NCI-H2227 (cell line): ENCODE data around the gene SLC17A7.

Experiments used
- DNase-seq: peaks from one replicate; lab custom pipeline; 2025; ENCODE audit not compliant: unreplicated experiment; lab: John Stamatoyannopoulos, UW

SLC17A7 gene

DNA sequence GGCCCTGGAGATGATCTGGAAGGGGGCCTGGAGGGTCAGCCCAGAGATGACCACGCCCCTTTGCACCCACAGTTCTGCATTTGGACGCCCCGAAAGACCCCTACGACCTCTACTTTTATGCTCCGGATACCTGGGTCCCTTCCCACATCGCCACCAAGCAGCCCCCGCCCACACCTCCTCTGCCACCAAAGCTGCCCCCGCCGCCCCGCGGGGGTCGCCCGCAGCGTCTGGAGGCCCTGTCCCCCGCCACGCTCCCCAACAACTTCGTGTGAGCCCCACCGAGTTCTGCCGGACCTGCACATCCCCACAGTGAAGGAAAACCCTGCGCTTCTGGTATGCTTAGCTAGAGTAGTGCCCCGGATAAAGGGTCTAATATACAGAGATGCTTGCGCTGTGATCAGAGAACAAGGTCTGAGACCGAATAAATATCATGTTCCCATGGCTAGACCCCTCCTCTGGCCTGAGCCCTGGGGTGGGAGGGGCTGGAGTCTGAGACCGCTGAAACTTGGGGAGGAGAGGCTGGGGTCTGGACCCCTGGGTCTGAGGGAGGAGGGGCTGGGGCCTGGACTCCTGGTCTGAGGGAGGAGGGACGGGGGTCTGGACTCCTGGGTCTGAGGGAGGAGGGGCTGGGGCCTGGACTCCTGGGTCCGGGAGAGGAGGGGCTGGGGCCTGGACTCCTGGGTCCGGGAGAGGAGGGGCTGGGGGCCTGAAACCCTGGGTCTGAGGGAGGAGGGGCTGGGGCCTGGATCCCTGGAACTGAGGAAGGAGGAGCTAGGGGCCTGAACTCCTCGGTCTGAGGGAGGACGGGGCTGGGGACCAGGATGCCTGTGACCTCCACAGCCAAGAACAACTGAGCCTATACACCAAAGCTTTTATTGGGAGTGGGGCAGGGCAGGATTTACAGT is 12.5 kb downstream of the SLC17A7 start:
- DNase-seq, result no peak

GRCh38 chr19:49427855-49428546 is 13.3 kb downstream of the SLC17A7 start:
- DNase-seq, result peak; percentile 46

GRCh38 chr19:49427339-49427738 is 14.0 kb downstream of the SLC17A7 start:
- DNase-seq, result no peak

DNA sequence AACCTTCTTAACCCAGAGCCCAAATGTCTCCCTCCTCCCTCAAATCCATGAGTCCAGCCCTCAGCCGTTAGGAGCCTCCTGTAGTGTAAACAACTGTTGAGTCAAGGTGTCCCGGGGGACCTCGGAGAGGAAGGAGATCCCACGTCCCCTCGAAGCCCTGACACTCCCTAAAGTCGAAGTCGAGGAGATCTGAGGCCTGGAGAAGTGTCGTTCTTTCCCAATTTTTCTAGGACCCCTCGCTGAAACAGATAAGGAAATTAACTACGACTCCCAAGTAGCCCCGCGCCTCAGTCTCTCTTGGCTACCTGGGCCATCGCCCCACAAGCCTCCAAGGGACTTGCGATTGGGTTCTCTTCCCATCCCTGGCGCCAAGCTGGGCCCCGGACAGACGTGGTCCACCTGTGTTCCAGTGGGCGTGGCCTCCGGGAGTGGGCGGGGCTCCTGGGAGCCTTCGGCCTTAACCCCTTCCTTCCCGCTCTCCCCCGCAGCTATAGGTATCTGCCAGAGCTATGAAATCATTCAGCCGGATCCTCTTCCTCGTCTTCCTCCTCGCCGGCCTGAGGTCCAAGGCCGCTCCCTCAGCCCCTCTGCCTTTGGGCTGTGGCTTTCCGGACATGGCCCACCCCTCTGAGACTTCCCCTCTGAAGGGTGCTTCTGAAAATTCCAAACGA is 15.3 kb downstream of the SLC17A7 start:
- no peak for DNase-seq

- no peak for DNase-seq
Measured at GRCh38 chr19:49425178-49425577, 16.1 kb downstream of the SLC17A7 start, which contains the start of gene GFY. GFY (plus strand) TSS chr19:49425388; CDS start chr19:49426431, 1,043 bp downstream.

DNA sequence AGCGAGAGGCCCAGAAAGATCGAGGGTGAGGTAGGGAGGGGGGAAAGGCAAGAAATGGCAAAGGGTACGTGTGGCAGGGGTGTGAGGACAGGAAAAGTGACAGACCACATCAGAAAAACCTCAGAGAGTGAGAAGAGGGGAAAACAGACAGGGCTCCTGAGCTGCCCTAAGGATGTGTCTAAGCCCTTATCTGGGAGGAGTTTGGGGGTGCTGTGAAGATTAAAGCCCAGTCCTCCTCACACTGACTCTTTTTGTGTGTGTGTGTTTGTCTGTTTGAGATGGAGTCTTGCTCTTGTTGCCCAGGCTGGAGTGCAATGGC is 17.4 kb downstream of the SLC17A7 start:
- DNase-seq, result no peak

DNA sequence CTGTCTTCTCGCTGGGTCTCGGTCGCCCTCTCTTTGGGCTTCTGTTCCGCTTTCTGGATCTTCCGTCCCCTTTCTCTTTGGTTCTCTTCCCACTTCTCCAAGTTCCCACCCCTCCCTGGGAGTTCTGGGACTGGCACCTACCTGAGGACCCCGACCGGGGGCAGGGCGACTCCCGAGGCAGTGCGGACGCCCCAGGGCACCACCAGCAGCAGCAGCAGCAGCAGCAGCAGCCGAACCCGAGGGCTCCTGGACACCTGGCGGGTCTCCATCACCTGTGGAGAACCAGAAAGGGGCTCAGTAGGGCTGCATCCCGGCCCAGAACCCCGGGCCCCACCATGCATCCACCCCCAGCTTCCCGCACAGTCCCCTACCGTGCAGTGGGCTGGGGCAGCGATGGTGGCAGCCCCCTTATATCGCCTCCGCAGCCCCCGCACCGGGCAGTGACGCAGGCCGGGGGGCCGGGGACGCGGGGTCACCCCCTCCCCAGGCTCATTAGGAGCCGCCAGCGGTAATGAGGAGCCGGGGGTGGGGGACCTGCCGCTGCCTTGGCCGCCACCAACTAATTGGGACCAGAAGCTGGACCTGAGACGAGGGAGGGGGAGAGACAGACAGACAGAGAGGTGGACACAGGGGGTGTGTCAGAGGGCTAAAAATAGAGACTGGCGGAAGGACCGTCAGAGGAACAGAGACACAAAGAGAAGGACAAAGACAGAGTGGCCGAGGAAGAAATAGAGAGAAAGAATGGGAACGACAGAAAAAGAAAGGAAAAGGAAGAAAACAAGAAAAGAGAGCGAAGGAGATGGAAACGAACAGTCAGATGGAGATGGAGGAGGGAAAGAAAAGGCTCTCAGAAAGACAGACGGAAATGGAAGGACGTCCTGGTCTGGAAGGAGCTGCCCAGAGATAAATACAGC is 18.0 kb downstream of the SLC17A7 start, which contains the start of gene PTH2:
TSS of gene PTH2 (minus strand) at position 371 of the 914 bp plus-strand sequence. CDS start at position 269, 102 bp downstream.
- DNase-seq, result no peak

DNA sequence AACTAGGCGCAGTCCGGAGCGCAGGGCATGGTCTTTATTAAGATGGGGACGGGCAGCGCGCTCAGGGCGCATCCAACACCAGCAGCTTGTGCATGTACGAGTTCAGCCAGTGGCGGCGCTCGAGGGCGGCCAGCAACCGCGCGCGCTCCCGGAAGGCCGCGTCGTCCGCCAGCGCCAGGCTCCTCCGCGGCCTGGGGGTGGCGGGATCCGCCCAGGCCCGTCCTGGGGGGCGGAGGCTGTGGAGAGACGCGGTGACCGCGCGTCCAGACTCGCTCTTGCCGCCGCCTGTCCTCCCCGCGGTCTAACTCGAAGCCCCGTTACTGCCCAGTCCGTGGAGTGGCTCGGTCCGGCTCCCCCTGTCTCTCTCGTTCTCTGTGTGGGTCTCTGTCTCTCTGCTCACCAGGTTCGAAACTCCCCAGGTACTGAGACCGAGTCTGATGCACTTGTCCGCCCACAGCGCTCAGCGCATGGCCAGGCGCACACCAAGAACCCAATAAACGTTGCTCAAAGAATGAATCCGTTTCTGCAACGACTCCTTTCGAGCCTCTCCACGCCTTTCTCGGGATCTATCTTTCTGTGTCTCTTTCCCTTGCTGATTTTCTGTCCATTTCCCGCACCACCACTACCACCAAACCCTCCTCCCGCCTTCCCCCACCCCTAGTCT is 18.8 kb downstream of the SLC17A7 start:
- peak; percentile 69 for DNase-seq

DNA sequence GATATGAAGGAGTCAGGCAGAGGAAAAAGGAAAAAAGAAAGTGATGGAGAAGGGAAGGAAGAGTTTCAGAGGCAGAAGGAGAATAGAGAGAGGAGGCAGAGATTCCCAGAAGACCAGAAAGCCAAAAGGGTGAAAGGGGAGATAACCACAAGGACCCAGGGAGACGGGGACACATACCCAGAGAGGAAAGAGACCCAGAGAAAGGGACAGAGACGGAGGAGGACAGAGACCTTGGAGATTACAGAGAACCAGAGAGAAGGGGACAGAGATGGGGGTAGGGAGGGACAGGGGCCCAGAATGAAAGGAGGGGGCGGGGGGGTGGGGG is 19.5 kb downstream of the SLC17A7 start:
- DNase-seq, result no peak

DNA sequence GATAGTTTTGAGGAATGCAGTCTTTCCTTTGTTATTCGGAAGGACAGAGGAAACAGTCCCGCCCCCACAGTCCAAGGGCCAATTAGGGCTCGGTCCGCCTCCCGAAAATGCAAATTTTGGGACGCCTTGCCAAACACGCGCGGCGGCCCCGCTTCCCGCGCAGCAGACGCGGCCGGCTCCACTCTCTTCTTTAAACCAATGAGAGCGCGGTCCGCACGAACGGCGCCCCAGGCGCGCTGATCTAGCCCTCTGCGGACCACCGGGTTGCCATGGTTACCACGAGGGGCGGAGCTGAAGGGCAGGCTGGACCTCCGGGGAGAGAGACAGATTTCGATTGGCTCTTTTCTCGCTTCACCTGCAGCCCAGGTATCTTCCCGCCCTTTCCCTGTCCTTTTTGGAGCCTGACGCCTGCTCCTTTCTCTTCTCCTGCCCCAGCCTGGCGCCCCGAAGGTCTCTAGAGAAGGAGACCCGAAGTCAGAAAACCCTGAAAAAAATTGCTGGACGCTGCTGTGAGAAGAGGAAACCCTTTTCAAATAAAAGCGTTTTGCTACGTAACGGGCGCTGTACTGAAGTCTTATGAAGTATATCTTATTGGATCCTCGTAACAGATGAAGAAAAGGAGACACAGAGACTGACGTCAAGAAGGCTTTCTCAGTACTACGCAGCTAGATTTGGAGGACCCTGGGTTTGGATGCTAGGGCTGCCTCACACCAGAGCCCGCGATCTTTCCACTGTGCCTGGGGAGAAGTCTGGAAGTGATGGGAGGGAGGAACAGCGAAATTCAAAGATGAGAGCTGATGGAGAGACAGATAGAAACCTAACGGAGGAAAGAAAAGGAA is 20.1 kb downstream of the SLC17A7 start:
- peak; percentile 96 for DNase-seq

GRCh38 chr19:49420227-49420626 is 21.1 kb downstream of the SLC17A7 start:
- DNase-seq, result no peak

- DNase-seq, result no peak
Measured at GRCh38 chr19:49419173-49419572, 22.2 kb downstream of the SLC17A7 start.

DNA sequence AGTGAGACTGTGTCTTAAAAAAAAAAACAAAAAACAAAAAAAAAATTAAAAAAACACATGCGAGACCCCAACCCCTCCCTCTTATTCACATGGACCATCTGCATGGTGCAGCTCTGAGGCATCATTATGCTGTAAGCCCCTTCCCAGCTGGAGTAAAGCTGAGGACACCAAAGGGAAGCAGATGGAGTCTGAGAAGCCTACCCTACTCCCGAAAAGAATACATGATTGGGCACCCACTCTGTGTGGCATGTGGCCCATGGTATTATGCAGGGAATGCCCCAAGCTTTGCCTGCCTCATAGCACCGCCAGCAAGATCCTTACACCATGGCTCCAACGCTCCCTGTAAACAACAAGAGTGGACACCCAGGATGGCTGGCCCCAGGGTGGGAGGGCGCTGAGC is 22.8 kb downstream of the SLC17A7 start:
- DNase-seq, result no peak

DNA sequence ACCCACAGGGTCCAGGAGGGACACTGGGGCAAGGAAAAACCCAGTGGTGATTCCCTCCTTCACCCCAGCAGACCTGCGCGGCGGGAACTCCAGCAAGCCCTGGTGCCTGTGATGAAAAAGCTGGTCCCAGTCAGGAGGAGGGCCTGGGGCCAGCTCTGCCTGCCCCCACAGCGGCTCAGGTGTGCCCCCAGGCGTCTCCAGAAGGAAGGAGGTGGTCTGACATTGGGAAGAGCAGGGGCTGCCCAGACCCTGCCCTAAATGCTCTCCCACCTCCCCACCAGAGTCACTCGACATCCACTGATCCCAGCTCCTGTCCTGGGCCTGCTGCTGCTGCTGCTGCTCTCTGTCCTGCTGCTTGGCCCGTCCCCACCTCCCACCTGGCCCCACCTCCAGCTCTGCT is 24.2 kb downstream of the SLC17A7 start:
- no peak for DNase-seq

- no peak for DNase-seq
Measured at GRCh38 chr19:49415810-49416200, 25.5 kb downstream of the SLC17A7 start.

DNA sequence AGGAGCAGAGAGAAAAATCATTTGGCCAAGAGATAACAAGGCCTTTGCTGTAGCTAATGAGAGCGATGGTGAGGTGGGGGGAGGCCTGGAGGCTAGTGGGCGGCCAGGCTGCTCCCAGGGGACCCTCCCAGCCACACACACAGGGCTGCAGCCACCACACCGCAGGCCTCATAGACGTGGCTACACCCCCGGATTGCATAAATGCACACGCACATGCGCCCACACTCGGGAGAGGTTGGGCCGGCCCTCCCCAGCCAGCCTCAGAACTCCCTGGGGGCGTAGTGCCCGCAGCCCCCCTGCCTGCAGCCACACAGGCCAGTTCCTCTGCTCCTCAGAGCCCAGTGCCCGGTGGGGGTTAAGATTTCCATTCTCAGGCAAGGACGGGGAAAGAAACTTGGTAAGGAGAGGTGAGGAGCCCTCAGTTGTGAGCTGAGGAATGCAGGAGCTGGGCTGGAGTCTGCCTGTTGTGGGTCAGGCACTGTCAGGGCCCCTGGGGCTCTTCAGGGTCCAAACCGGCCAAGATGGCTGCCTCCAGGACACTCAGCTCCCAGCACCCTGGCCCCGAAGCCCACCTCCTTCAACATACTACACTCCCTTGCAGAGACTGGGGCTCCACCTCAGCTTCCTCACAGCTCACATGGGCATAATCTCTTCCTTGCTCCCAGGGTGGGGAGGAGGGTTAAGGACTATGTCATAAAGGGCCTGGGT is 26.1 kb downstream of the SLC17A7 start:
- no peak for DNase-seq

DNA sequence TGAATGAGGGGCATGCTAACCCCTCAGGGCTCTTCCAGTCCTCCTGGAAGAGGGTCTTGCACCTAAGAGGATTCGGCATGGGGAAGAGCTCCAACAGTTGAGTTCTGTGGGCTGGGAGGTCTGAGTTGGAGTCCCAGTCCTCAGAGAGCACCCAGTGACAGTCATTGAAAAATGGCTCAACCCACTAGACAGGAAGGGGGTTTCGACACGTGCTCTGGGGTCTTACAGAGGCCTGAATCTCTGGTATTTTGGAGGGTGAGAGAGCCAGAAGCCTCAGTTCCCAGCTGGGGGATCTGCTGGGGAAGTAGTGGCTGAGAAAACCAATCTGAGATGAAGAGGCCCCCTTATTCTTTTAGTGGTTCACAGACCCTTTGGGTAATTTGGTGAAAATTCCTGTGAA is 27.1 kb downstream of the SLC17A7 start:
- no peak for DNase-seq

DNA sequence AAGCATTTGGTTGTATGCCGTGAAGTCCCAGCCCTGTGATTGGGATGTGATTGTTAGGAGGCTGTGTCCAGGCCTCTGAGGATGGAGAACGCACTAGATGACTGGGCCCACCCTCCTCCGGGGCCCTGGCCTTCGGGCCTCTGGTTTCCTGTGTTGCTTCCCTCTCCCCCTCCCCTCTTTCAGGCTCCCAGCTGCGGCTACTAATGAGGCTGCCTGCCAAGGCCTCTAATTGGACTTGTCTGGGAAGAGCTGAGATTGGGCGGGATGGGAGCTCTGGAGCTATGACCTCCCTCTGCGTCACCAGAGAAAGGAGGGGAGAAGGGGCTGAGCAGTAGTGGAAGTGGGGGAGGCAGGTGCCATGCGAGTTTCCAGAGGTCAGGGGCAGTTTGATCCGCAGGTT is 28.0 kb downstream of the SLC17A7 start:
- peak; percentile 40 for DNase-seq
